ENCODE data around the gene SCFD2.
A peak's percentile ranks its signal among the peaks of the same experiment; 100 is the strongest.
"Not testable (repeated sequence)": the region's sequence is repeated elsewhere in the genome, so short reads cannot be mapped to it uniquely, and the experiment has no call there.

Gene SCFD2

GRCh38 chr4:53236624-53237023, 129.2 kb downstream of the SCFD2 start:
- not testable (repeated sequence) for DNase-seq

GRCh38 chr4:53235547-53235946, 130.3 kb downstream of the SCFD2 start:
- DNase-seq = no peak

DNA sequence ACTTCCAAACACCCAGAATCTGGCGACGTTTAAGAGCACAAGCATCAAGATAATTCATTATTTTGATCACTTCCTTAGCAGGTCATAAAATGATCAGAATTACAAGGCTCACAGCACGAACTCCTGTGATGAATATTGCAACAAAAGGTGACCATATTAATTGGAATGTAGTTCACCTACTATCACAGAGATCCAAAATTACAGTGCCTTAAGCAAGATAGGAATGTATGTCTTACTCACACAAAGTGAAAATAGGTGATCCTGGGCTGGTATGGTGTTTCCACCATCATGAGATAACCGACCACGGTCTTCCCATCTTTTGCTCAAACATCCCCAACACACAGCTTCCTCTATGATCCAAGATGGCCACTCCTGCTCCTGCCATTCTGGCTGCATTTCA, 131.2 kb downstream of the SCFD2 start:
- no peak for DNase-seq

- no peak for DNase-seq
Measured at GRCh38 chr4:53234111-53234510, 131.8 kb downstream of the SCFD2 start.

DNA sequence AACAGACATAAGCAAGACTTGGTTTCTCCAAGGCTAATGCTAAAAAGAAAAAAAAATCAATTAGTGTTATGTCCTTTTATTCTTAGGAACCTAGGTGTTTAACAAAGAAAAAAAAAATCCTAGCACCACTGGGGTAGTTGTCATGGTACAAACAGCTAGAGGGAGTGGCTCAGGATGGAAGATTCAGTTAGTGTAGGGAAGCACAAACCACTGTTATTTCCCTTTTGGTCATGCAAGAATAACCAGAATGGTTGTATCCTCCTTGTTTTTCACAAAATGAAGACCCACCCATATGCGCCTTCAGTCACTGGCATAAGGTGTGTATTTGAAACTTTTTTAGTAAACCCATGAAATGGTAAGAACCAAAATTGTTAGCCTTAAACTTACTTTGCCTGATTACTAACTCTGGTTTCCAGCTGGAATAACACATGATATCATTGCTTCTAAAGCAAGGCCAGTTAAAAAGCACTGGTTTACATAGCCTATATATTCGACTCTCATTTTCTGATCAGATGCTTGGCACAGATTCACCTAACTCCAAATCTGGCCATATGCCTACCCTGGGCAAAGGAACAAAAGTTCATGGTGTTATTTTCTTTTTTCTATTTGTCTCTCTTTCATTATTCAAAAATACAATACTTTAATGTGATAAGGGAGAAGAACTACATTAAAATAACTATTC, 132.6 kb downstream of the SCFD2 start:
- peak; percentile 22 for DNase-seq

DNA sequence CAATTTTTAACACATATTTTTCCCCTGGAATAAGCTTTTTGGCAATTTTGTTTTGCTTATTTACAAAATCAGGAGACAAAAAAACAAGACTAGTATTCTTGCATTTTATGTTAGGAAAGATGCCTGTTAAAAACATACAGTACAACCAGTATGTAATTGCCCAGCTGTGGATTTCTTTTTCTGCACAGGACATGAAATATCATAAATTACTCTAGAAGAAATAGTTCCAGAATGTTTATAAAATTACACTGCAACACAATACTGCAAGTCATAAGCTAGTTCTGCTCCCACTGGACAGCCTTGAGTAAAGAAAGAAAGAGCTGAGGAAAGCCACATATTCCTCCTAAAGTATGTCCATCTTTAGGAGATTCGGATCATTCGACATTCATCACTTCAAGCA, 133.5 kb downstream of the SCFD2 start:
- DNase-seq = no peak

DNA sequence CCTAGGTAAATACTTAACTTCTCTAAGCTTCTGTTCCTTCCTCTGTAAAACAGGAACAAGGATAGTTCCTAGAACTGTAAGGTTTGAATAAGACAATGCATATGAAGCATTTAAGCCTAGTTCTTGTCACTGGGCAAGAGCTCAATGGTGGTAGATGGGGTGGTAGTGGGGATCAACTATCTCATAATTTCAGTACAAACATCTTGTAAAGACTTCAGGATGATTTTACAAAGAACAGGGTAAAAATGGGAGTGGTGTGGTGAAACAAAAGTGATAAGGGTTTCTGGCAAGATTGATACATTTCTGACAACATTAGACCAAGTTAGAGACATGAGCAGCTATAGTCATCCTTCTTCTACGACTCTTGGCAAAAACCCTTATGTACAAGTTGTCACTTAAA, 137.8 kb downstream of the SCFD2 start:
- DNase-seq = no peak

DNA sequence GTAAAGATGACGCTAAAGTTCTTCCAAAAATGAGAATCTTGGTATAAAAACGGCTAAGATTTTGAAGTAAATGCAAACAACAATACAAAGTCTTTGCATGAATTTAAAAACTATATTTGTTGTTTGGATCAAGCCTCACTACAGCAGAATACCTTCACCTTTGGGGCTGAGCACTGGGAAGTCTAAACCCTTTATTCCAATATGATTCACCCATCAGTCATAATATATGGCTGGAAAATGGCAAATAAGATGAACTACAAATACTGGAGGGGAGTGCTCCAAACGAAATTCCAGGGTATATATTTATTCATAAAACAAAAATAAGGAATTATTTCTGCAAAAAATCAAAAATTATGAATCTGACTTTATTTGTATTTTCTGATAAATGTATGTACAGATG, 138.4 kb downstream of the SCFD2 start:
- no peak for DNase-seq

DNA sequence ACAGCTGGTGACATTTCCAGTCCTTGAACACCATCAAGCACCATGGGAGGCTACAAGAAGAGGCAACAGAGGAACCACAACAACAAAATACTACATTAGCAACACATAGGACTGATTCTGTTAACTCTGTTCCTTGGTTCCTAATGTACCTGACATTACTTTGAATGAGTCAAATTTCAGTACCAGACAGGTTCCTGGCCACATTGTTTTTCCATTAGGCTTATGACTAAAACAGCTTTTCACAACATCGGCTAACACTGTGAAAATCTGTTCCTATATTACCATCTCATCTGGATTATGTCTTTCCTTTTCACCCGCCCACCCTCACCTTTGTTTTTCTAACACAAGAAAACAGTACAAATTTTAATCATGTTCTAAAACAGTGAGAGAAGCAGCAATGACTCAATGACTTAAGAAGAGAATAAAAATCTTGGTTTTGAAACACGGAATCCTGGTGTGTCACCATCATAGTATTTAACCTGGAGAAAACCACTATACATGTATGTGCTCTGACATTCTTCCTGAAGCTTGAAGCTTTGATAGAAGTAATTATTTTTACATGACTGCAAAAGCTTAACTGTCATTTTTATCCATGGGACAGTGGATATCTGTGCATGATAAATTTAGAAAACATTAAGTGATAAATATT, 143.9 kb downstream of the SCFD2 start:
- no peak for DNase-seq

DNA sequence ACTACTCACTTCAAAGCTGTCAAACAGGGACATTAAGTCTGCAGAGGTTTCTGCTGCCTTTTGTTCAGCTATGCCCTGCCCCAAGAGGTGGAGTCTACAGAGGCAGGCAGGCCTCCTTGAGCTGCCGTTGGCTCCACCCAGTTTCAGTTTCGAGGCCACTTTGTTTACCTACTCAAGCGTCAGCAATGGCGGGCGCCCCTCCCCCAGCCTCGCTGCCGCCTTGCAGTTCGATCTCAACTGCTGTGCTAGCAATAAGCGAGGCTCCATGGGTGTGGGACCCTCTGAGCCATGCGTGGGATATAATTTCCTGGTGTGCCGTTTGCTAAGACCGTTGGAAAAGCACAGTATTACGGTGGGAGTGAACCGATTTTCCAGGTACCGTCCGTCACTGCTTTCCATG, 146.7 kb downstream of the SCFD2 start:
- DNase-seq = not testable (repeated sequence)

DNA sequence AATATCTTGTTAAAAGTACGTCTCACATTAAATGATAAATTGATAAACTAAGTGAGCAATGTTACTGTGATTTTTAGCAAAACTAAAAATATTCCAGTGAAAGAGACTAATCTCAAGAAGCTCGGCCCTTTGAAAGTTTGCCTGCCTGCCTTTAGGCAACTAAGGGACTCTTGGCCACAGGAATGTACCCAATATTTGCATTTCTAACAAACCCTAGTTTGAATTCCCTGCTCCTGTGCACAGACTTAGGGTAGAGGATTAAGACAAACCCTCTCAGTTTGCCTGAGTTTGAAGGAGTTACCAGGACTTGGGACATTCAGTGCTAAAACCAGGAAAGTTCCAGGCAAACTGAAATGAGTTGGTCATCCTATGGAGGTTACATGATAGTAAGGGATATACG, 157.1 kb downstream of the SCFD2 start:
- DNase-seq = no peak

- DNase-seq = no peak
Measured at GRCh38 chr4:53205970-53206369, 159.9 kb downstream of the SCFD2 start.

DNA sequence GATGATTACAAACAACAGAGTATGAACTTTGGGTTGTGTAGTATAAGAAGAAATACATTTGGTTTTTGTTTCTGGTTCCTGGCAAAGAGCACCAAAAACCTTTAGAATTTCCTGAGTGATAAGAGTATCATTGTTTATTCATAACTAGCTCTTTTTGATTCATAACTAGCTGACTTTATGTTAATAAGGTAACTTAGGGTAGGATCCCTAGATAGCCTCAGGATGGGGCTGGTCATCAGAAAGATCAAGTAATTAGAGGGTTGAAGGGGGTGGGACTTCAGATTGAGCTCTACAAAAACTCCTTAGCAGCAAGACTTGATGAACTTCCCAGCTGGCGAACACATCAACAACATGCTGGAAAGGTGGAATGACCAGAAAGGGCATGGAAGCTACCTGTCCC, 166.5 kb downstream of the SCFD2 start:
- no peak for DNase-seq

DNA sequence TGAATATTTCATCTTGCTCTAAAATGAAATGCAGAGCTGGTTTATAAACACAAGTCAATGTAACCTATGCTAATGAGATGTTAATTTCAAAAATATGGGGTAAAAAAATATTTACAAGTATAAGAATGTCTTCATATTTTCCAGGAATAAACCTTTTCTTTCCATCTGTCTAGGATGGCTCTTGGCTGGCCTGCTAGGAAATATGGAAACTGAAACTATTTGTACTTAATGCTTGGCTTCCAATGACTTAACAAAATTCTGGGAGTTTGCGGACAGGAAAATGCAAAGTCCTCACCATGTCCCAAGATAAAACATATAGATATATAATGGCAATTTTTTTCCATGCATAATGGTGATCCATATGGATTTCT, 168.1 kb downstream of the SCFD2 start:
- DNase-seq = peak; percentile 43

- DNase-seq = peak; percentile 94
Measured at GRCh38 chr4:53196882-53197771, 168.7 kb downstream of the SCFD2 start.

DNA sequence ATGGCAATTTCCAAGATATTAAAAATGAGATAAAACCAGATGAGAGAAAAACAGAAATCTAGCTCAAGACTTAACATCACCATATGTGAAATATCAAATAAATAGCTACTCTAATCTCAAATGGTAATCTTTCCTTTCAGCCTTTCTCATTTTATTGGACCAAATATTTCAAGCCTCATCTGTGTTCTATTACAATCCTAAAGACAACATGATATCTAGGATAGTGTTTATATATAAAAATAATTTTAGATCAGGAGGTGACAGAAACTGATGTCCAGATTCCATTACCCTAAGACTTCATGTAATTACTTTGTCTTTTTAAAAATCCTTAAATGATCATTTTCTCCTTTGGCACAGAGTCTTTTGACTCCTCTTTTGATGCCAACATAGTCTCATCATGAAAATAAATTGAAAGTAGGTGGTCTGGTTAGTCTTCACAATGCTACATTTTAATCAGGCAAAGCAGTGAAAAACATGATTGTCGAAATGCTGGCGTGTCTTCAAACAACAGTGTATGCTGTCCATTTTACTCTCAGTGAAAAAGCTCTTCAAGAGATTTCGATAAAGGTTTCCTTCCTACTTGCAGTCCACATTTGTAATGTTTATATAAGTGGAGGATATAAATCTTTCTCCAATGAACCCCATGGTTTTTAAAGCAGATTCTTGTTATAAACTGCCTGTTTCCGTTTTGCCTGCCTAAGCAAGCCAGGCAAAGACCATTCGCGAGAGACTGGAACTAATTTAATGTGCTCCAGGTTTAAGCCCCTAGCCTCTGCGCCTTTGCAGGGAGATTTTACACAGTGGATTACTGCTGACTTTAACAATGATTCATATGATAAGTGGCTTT, 169.8 kb downstream of the SCFD2 start:
- DNase-seq = peak; percentile 57

GRCh38 chr4:53194727-53195126, 171.1 kb downstream of the SCFD2 start:
- no peak for DNase-seq

GRCh38 chr4:53193111-53193510, 172.8 kb downstream of the SCFD2 start:
- no peak for DNase-seq

DNA sequence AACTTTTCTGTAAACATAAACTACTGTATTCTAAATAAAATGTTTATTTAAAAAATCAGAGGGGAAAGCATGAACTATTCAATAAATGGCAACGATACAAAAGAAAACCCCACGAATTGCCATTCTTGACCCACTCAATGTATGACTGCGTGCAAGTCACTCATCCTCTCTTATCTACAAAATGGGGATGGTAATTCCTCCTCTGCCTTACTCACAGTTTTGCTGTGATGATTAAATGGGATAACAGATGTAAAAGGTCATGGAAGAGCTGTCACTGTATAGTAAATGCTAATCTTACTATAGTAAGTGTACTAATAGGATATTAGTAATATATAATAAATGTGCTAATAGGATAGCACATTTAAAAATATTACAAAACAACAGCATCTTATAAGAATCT, 173.4 kb downstream of the SCFD2 start:
- no peak for DNase-seq

DNA sequence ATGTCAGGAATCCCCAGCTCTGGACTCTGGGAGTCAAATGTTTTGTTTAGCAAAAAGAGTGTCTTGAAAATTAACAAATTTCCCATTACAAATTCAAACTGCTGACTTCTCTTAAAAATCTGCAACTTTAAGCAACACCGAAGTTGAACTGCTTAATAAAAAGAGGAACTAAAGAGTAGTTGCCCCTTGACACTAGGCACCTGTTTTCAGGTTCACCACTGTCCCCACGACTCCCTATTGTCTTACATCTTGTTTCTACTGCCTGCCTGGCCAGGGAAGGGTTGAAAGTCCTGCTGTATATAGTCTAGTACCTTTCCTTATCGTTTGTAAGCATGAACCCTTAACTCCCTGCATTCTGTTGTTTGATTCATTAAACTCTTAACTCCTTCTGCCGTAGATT, 173.9 kb downstream of the SCFD2 start:
- DNase-seq = no peak

DNA sequence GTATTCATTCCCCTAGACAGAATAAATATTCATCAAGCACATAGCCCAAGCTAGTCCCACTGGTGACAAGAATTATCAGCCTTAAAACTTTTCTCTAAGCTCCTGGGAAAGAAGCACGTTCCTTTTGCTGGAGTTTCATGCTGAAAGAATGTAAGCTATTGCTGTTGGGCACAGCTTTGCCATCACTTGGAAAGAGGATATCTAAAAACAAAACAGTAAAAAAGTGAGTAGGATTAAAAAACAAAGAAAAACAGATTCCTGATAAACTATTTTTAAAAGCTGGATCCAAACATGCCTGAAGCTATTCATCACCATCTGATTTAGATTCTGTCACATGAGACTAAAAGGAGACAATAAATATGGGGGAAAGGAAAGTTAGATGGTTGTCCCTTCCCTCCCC, 176.8 kb downstream of the SCFD2 start:
- DNase-seq = no peak

DNA sequence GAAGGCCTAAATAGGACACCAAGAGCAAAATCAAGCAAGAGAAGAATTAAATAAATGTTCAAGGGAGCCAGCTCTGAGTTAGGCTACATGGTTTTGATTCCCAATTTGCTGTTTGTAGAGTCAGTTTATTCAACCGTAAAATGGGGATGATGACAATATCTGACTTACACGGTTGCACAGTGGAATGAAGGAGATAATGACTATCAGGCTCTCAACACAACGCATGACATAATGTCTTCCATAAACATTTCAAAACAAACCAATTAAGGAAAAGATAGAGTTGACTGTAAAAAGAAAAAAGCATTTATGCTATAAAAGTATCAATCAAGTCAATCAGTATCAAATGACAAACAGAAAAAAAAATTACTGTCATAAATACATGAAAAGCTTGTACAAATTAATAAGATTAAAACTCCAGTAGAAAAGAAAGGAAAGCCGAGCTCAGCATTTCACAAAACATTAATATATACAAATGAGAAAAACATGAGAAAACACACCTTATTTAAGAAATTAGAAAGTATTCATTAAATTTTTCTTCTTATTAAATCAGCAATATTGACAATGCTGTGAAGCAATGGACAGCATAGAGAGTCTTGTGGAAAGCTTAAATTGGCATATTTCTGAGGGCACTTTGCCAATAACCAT, 179.0 kb downstream of the SCFD2 start:
- DNase-seq = peak; percentile 86
